ENCODE measurements around the gene TMCC3.
"Not testable (repeated sequence)": the region's sequence is repeated elsewhere in the genome, so short reads cannot be mapped to it uniquely, and the experiment has no call there.

TMCC3 gene

DNA sequence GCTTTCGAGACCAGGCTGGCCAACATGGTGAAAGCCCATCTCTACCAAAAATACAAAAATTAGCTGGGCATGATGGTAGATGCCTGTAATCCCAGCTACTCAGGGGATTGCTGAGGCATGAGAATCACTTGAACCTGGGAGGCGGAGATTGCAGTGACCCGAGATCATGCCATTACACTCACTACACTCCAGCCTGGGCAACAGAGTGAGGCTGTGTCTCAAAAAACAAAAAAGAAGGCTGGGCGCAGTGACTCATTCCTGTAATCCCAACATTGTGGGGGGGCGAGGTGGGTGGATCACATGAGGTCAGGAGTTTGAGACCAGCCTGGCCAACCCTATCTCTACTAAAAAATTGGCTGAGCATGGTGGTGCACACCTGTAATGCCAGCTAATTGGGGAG lies 49.0 kb downstream of the TMCC3 start:
- not testable (repeated sequence) for DNase-seq (ENCODE audit: low spot score)

DNA sequence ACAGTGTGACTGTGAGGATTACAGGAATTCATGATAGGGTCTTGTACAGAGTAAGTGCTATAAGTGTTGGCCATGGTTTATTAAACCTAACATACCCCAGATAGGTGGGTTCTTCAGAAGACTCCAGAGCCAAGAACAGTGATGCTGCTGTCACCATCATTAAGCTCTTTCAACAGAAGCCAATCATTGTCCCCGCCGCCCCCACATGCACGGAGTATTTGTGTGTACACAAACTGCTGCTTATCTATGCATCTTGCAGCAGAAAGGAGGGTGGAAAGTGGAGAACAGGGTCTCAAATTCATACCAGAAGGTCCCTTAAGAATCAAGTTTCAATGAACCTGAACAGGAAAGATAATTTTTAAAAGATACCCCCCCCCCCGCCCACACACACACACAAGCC lies 51.2 kb downstream of the TMCC3 start:
- DNase-seq (ENCODE audit: low spot score): no peak

DNA sequence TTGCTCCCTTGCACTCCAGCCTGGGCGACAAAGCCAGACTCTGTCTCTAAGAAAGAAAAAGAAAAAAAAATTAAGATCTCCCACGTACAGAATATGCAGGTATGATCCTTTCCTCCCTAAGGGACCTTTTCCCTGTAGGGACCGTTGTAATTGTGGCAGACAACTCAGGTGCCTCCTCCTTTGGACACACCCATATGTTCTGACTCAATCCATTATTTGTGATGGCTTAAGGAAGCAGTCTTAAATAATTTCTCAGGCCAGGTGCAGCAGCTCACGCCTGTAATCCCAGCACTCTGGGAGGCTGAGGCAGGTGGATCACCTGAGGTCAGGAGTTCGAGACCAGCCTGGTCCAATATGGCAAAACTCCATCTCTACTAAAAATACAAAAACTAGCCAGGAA lies 53.1 kb downstream of the TMCC3 start:
- DNase-seq (ENCODE audit: low spot score): no peak

DNA sequence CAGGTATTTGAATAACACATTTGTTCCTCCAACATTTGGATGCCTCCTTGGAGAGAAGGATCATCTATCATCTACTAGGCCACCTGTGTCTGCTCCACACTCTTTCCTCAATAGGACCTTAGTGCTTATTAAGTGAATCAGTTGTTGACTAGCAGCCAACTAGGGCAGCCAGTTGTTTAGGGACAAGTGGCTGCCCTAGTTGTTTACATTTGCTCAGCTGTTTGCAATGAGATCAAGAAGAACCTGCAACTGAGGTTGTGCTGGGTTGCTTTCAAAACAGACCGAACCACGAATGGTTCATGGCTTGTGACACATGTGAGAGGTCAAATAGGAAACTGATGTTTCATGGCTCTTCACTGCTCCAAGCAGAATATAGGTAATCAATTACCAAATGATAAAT lies 53.8 kb downstream of the TMCC3 start:
- no peak for DNase-seq (ENCODE audit: low spot score)

DNA sequence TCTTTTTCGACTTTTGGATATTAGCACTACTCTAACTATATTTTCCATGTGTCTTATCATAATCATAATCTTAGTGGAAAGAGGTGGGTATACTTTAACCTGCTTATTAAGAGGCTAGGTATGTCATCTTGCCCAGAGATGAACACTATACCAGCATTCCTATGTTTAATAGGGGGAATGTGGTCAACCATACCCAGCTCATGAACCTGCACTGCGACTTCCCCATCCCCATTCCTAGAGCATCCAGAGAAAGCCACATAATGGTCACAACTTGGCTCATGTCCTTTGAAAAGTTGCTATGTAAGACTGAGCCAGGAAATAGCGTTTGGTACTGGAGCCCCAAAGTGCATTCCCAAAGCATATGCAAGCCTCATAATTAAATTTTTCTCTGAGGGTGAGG lies 55.2 kb downstream of the TMCC3 start:
- DNase-seq (ENCODE audit: low spot score): no peak

DNA sequence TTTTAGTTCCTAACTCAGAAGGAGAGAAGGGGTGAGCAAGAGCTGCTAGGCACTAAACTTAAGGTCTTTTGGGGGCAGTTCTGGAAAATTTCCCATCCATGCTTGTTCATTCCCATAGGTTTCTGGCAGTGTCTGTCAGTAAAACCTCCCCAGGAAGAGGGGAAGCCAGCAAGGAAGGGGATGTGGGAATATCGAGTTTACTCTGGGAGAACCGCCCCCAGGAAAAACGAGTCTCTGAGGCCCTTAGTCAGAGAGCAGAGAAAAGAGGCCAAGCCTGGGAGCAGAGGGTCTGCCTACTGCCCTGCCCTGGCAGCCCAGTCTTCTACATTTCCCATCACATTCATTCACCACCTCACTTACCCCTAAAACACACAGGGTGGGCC lies 55.9 kb downstream of the TMCC3 start:
- no peak for DNase-seq (ENCODE audit: low spot score)

DNA sequence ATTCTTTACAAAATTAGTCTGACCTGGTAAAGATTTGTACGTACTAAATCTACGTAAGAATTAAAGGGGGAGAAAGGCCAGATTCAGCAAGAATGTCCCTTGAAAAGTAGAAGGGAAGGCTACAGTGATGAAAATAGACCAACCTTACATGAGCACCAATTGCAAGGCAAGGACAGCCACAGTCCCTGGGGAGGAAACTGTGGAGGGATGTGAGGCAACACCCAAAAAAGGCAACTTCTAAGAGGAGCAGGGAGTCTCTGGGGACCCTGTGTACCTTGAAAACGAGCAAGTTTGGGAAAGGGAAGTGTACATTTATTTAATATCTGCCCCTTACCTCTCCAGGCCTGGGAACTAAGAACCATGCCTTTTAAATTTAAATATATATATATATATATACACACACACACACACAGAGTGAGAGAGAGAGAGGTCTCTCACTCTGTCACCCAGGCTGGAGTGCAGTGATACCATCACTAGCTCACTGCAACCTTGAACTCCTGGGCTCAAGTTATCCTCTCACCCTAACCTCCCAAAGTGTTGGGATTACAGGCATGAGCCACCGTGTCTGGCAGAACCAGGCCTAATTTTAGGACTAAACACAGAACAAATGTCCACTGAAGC lies 56.4 kb downstream of the TMCC3 start:
- no peak for DNase-seq (ENCODE audit: low spot score)

DNA sequence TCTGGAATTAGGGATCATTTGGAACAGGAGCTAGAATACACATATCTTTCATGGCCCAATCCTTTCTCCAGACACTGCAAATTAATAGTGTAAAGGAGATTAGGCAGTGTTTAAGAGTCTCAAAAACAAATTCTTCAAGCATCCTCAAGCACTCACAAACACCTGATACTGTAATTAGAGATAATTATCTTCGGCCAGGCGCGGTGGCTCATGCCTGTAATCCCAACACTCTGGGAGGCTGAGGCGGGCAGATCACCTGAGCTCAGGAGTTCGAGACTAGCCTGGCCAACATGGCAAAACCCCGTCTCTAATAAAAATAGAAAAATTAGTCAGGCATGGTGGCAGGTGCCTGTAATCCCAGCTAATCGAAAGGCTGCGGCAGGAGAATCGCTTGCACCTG lies 57.6 kb downstream of the TMCC3 start:
- not testable (repeated sequence) for DNase-seq (ENCODE audit: low spot score)

DNA sequence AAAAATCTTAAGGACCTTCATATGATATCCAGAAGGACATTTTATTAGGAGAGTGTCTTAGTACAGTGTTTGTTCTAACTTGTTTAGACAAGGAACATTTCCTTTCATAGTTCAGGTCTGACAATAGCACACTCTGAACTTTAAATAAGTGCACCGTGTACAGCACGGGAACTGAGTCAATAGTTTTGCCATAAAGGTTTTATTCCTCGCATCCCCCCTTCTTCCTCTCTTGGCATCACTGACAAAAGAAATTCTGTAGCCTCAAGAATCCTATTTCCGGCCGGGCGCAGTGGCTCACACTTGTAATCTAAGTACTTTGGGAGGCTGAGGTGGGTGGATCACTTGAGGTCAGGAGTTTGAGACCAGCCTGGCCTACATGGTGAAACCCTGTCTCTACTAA lies 58.3 kb downstream of the TMCC3 start:
- peak; percentile 21 for DNase-seq (ENCODE audit: low spot score)

DNA sequence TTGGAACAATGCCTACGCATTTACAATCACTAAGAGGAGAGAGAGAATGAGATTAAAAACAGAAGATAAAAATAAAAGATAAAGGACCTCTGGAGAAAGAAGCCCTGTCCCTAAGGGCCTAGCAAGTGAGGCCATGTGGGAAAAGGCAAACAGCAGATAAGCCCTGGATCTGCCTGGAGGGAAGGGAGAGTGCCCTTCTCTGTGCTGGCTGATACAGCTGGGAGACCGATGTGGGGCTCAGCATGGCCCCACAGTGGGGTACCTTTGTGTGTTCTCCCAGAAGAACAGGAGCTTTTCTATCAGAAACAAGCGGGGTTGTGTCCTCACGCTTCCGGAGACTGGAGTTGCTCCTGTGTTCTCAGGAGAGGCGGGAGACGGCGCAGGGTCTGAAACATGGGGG lies 59.9 kb downstream of the TMCC3 start:
- peak; percentile 49 for DNase-seq (ENCODE audit: low spot score)

DNA sequence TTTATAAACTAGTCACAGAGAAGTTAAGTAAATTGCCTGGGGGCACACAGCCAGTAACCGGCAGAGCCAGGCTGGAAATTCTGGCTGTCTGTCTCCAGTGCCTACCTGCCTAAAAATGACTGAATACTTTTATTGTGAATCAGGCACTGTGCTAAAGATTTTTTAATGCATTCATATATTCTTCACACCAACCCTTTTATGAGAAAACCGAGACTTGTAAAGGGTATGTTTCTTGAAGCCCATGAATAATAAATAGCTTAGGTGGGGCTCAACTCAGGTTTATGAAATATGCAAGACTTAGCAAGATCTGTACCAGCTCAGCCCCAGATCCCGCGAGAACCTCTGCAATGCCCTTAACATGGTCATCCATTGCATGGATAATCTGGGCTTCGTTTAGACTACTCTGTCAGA lies 60.8 kb downstream of the TMCC3 start:
- DNase-seq (ENCODE audit: low spot score): no peak

DNA sequence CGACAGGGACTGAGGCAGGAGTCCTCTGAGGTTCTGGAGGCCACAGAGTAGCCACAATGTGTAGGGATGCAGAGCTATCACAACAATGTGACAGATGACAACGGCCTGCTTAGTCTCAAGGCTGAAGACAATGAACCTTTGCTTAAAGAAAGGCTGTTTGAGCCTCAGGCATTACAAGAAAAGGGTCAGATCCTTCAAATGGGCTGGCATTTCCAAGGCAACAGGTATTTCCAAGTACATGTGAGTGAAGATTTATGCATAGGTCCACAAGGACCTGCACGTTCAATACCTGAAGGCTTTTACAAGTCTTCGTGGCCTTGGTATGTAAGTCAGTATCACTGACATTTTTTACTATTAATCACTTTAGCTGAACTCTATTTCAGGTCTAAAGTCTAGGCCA lies 62.0 kb downstream of the TMCC3 start:
- DNase-seq (ENCODE audit: low spot score): no peak

DNA sequence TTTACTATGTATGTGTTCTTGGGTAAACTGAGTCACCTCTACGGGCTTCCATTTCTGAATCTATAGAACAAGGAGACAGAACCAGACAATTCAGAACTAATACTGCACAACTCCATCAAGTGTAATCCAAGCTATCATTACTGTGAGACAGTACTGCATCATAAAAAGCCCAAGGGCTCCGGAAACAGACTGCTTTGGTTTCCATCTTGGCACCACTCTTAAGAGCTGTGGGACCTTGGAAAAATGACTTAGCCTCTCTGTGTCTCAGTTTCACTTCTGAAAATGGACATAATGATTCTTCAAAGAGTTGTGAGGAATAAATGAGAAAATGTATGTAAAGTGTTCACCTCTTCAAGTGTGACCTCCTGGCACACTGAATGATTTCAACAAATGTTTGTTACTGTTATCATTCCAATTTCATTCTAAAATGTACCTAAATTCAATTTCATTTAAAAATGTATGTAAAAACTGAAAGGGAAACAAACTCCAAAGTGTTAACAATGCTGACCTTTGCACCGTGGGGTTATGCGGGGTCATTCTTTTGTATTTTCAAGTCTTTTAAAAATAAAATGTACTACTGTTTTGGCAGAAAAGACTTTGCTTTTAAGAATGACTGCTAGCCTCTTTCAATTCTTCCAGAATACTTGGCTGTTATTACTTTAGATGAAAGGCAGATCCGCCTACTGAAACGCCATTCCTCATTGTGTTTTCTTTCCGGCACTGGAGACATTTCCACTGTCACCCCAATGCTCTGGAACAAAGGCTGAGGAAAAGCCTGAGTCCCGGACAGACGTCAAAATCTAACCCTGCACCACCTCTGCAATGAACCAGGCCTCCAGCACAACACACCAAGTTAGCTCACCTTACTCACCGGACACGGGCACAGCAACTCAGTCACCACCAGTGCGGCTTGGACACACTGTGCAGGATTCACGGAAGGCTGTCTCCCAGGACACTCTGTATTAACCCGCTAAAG lies 62.8 kb downstream of the TMCC3 start:
- DNase-seq (ENCODE audit: low spot score): no peak

DNA sequence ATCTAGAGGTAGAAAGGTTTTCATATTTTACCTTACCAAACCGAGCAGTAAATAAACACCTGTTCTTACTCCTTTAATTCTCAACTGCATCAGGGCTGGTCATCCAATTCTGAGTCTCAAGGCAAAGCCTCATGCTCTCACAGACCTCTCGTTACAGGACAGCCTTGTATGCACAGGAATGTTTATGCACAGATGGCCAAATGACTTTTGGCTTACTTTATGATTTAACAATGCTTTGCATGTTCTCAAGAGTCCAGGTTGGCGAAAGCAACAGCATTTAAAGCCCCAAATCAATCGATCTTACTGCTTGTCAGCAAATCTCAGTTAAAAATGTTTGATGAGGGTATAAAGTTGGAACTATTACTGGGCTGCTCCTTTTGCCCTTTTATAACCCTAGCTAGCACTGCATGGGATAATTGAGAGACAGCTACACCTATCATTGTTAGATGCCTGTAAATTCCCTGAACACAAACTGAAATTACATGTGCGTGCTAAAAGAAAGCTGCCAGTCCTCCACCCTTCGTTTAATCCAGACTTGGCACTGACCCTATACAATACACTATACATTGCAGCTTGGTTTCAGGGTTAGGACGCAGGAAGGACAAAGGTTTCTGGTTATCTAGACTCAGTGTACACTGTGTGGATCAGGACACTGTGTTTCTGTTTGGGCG lies 63.6 kb downstream of the TMCC3 start:
- DNase-seq (ENCODE audit: low spot score): no peak

DNA sequence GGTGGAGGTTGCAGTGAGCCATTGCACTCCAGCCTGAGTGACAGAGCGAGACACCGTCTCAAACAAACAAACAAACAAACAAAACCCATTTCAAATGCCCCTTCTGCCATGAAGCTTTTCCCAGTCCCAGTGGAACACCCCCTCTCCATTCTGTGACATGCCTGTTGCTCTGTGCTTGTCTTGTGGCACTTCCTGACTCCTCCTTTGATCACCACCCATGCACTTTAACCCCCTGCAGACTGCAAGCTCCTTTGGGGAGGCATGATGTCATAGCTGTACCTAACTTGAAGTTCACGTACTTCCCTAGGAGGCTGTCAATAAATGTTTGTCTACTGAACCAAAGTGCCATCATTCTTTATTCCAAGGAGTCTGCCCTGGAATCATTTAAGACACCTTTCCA lies 64.7 kb downstream of the TMCC3 start:
- no peak for DNase-seq (ENCODE audit: low spot score)

DNA sequence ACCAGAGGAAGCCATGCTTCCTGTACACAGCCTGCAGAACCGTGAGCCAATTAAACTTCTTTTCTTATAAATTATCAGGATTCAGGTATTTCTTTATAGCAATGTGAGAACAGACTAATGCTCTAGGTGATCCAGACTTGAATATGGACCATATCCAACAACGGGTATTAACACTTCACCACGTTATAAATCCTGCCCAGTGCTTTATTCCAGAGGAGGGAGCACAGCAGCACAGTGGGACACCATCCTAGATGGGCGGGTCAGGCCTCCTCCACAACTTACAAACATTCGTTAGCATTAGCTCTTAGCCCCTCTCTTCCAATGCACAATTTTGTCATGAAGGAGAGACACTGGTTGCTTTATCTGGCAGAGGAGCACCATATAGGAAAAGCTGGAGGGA lies 66.0 kb downstream of the TMCC3 start:
- DNase-seq (ENCODE audit: low spot score): no peak

DNA sequence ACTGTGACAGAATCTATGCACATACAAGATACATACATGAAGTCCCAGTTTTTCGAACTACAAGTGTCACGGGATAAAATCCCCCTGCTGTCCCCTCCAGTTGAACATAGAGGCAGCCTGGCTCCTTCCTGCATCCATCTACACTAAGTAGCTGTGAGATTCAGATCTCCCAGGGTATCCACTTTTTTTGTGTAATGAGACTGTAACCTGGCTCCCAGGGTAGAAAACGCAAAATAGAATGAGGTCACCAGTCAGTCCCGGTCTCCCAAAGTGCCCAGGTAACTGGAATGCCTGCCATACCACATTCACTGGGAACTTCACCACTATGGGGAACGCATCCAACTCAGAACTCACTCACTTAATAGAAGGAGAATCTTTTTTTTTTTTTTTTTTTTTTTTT lies 67.8 kb downstream of the TMCC3 start:
- DNase-seq (ENCODE audit: low spot score): no peak

DNA sequence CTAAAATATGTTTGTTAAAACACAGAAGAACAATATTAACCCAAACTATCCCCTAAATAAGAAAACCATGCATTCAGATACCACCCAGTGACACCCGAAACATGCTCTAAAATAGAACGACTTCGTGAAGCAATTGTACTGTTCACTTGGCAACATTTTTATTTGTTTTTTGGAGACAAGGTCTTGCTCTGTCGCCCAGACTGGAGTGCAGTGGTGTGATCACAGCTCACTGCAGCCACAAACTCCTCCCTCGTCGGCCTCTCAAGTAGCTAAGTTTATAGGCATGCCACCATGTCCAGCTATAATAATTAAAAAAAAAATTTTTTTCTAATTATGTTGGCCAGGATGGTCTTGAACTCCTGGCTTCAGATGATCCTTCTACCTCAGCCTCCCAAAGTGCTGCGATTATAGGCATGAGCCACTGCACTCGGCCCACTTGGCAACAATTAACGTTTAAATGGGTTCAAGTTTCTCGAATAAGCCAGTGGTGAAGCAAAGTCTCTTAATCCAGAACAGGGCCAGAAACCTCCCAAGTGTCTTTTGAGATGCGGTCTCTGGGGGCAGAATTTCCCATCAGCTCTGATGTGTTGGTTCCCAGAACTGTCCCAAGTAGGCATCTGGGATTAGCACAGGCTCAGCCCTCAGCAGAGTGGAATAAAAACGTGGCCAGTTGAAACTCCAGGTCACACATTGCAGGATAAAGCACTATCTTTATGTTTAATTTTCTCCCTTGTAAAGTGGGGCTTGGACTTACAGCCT lies 74.5 kb downstream of the TMCC3 start:
- no peak for DNase-seq (ENCODE audit: low spot score)

DNA sequence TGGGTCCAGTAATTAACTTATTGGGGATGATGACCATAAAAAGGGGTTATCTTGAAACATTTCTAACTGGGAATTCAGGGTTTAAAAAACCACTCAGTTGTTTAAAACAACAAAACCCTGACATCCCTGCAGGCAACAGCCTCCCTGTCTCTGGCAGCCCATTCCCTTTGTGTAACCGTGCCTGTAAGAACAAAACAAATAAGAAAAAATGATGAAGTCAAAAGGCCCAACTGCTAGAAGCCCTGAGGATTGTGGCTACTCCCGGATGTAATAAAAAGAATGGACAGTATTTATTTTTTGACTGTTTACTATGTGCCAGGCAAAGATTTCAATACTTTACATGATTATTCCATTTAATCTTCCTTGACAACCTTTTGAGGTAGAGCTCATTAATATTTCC lies 75.3 kb downstream of the TMCC3 start:
- no peak for DNase-seq (ENCODE audit: low spot score)

DNA sequence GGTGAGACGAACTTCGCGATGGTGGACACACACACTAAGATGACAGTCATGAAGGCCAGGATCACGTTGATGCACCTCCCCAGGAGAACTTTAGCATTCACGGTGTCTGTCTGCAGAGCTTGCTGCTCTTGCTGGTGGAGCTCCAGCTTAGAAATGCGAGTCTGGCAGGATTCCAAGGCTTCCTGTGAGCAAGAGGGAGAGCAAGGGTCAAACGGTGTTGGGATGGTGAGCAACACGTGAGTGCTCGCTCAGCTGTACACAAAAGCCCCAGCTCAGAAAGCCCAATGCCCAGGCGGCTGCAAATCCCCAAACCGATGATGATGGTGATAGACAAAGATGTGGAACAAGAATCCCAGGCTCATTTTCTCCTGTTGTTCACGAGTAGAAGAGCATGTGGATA lies 78.8 kb downstream of the TMCC3 start:
- no peak for DNase-seq (ENCODE audit: low spot score)

DNA sequence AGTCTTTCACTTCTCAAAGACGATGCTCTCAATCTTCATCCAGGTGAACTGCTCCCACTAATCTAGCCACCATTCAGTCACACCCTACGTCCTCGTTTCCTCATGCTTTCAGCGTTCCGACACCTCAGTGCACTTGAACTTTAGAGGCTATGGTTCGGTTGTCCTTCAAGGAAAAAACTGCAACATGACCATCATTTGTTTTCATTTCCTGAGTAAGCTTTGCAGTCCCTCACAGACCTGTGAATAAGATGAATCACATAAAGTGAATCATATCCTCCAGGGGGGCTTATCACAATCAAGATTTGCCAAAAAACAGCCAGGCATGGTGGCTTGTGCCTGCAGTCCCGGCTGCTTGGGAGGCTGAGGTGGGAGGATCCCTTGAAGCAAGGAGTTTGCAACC lies 80.2 kb downstream of the TMCC3 start:
- no peak for DNase-seq (ENCODE audit: low spot score)

DNA sequence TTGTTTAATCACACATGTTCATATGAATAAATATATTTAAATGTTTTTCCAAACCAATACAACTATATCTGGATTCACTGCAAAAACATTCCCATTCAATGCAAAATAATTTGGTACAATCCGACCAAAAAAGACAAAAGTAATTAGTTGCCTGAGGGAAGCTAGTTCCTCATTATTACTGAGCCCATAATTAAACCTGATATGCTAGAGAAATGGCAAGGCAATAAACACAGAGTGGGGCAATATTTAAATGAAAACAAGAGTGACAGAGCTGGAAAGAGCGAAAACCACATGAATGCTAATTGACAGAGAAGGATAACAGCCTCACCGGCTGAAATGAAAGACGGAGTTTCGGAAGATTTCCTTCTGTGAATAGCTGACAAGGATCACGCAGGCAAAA lies 82.6 kb downstream of the TMCC3 start:
- no peak for DNase-seq (ENCODE audit: low spot score)
